ENCODE data around the gene BAG3. TPM values are rescaled to one million over a fixed set of nuclear protein-coding genes. Genes with fewer than 3 reads are reported as not detected.

The BAG3 gene
- total RNA-seq, 1 experiment from 2014 or later = 6.2 TPM

Other genes with a start within 250 kb of the BAG3 start
- 28.3 and 33.1 TPM in 2 replicates for gene RGS10, start 108.7 kb upstream of the BAG3 start, total RNA-seq (2014; rRNA removed; shearing (Covaris generic))
- gene TIAL1, start 54.4 kb upstream of the BAG3 start, total RNA-seq (2014; rRNA removed; shearing (Covaris generic)) = 25.1 and 28.4 TPM in 2 replicates
- 145 and 158 TPM in 2 replicates for gene INPP5F, start 74.7 kb downstream of the BAG3 start, total RNA-seq (2014; rRNA removed; shearing (Covaris generic))
- 39.6 and 41.1 TPM in 2 replicates for gene MCMBP, start 221.5 kb downstream of the BAG3 start, total RNA-seq (2014; rRNA removed; shearing (Covaris generic))
- gene SEC23IP, start 241.3 kb downstream of the BAG3 start, total RNA-seq (2014; rRNA removed; shearing (Covaris generic)) = 25.6 and 28.4 TPM in 2 replicates